Gastroesophageal sphincter (tissue), 4 donors: Measurements from ENCODE around the gene ADGRG7. TPM values are rescaled to one million over a fixed set of nuclear protein-coding genes. Genes with fewer than 3 reads are reported as not detected.
A peak's percentile ranks its signal among the peaks of the same experiment; 100 is the strongest.

Source experiments
- ATAC-seq: fragments of 150-250 bp; one replicate; pipeline ENCODE4 v1.9.1; 2016; ENCODE audit warnings: mild to moderate bottlenecking, moderate library complexity
- H3K27ac ChIP-seq, 4 donors: fragments of 200-600 bp; sonication (generic) in 3 of 4; 1 replicate in 3 of 4; 2 replicates in 1 of 4; pipeline ENCODE4 v1.5.1; 2016 to 2019
- H3K27me3 ChIP-seq: fragments of 200-600 bp; sonication (generic); one replicate; pipeline ENCODE4 v1.5.1; 2019
- H3K36me3 ChIP-seq, 2 donors: fragments of 200-600 bp; sonication (generic); one replicate each; pipeline ENCODE4 v1.5.1; 2019; ENCODE audit warnings: control low read depth in 1 of 2
- H3K4me1 ChIP-seq, 3 donors: fragments of 200-600 bp; sonication (generic); 1 replicate in 2 of 3; 2 replicates in 1 of 3; pipeline ENCODE4 v1.5.1; 2016 to 2019; ENCODE audit warnings: control low read depth in 2 of 3
- H3K4me3 ChIP-seq, 2 donors: fragments of 200-600 bp; sonication (generic); one replicate each; pipeline ENCODE4 v1.5.1; 2019; ENCODE audit warnings: mild to moderate bottlenecking in 1 of 2, moderate library complexity in 1 of 2
- H3K9me3 ChIP-seq, 3 donors: fragments of 200-600 bp; sonication (generic); one replicate each; pipeline ENCODE4 v1.5.1; 2017 to 2019; ENCODE audit warnings: control low read depth in 2 of 3
- EP300 ChIP-seq: sonication (generic); formaldehyde crosslinking; IDR thresholded peaks from one replicate; pipeline ENCODE4 v1.6.1; 2017; ENCODE audit warnings: antibody characterized with exemption, mild to moderate bottlenecking
- POLR2A ChIP-seq, 2 donors: fragments of 450-650 bp; IDR thresholded peaks; one replicate each; pipeline ENCODE4 v1.6.1; 2017; ENCODE audit warnings: antibody characterized with exemption in 2 of 2, mild to moderate bottlenecking in 2 of 2, moderate library complexity in 1 of 2
- POLR2AphosphoS5 ChIP-seq: sonication (generic); formaldehyde crosslinking; IDR thresholded peaks from one replicate; pipeline ENCODE4 v1.6.1; 2017; ENCODE audit warnings: antibody characterized with exemption
- WGBS, 2 donors: methylation state at CpG; one replicate each; pipeline ENCODE4 v1.1.5; 2018; ENCODE audit warnings: low coverage in 1 of 2; 5-methylcytosine and 5-hydroxymethylcytosine counted together
- total RNA-seq, 4 donors: library from RNA; depleted of rRNA; stranded (reverse); fragments of >200 nt; gene quantifications; one replicate each; pipeline ENCODE4 v1.1.0, GENCODE V29; 2016
- TF ChIP-seq, protein P1 (sequence below), 4 experiments: fragments of 200-600 bp in 2 of 4; fragments of 450-650 bp in 2 of 4; sonication (generic) in 1 of 4; IDR thresholded peaks; one replicate each; pipeline ENCODE4 v1.5.1; 2017 to 2019; ENCODE audit warnings: antibody characterized with exemption in 4 of 4, mild to moderate bottlenecking in 2 of 4, moderate library complexity in 2 of 4

ADGRG7 gene
- total RNA-seq, 4 donors from 2014 or later = 0.13 TPM; not detected in 3

DNA sequence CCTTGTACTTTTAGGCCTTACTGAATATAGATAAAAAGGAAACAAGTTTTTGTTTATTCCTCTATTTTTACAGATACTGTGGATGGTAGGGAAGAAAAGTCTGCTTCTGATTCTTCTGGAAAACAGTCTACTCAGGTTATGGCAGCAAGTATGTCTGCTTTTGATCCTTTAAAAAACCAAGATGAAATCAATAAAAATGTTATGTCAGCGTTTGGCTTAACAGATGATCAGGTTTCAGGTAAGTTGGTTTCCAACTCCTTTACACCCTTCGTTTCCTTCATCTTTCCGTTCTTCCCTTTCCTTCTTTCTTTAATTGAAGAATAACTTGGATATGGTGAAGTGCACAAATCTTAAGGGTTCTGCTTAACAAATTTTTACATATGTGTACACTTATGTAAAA is 123.0 kb downstream of the ADGRG7 start:
- no peak for ATAC-seq
- no peak overlapping the region for H3K27ac ChIP-seq
- peaks cover 4 to 76% of the 10 kb centered on the region in 2 donors for H3K36me3 ChIP-seq
- no peaks in the 10 kb centered on the region for H3K27me3 ChIP-seq
- no peak overlapping the region for H3K4me3 ChIP-seq
- WGBS, 2 donors = 93 to 100% methylated on average over 3 of the region's 3 CpGs
- peaks cover 0 to 30% (median 0%) of the 10 kb centered on the region in 3 donors for H3K4me1 ChIP-seq
- TF ChIP-seq POLR2A (IDR thresholded peaks at IDR 0.05) (no peak), POLR2AphosphoS5 (no peak), EP300 (no peak)
- TF ChIP-seq, protein P1, sequence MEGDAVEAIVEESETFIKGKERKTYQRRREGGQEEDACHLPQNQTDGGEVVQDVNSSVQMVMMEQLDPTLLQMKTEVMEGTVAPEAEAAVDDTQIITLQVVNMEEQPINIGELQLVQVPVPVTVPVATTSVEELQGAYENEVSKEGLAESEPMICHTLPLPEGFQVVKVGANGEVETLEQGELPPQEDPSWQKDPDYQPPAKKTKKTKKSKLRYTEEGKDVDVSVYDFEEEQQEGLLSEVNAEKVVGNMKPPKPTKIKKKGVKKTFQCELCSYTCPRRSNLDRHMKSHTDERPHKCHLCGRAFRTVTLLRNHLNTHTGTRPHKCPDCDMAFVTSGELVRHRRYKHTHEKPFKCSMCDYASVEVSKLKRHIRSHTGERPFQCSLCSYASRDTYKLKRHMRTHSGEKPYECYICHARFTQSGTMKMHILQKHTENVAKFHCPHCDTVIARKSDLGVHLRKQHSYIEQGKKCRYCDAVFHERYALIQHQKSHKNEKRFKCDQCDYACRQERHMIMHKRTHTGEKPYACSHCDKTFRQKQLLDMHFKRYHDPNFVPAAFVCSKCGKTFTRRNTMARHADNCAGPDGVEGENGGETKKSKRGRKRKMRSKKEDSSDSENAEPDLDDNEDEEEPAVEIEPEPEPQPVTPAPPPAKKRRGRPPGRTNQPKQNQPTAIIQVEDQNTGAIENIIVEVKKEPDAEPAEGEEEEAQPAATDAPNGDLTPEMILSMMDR (IDR thresholded peaks at IDR 0.05) = no peak
- no peaks in the 10 kb centered on the region for H3K9me3 ChIP-seq

DNA sequence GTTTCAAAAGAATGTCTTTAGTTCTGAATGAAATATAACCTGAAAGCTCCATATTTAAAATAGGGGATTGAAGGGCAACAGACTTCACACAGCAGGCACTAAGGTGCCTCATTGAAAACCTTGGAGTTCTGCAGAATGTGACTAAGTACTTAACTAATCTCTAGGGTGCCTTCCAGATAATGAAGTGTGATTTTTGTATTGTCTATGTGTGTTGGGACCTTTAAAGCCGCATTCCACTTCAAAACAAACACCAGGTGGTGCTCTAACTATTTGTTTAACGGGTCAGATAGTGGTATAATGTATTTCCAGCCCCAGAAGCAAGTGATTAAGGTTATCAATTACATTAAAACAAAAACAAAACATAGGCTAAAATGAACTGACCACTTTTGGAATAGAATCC is 127.9 kb downstream of the ADGRG7 start:
- H3K9me3 ChIP-seq = no peaks in the 10 kb centered on the region
- H3K4me1 ChIP-seq = peaks cover 0 to 18% (median 0%) of the 10 kb centered on the region in 3 donors
- no peaks in the 10 kb centered on the region for H3K27me3 ChIP-seq
- no peak overlapping the region for H3K4me3 ChIP-seq
- H3K36me3 ChIP-seq = peaks cover 8 to 90% of the 10 kb centered on the region in 2 donors
- ATAC-seq = no peak
- 32 to 80% methylated on average over 1 to 2 of the region's 2 CpGs for WGBS, 2 donors
- TF ChIP-seq EP300 = no peak
- TF ChIP-seq, protein P1 (IDR thresholded peaks at IDR 0.05) = peak in 2 of 4 experiments; percentile 38 to 45
- no peak overlapping the region for H3K27ac ChIP-seq

DNA sequence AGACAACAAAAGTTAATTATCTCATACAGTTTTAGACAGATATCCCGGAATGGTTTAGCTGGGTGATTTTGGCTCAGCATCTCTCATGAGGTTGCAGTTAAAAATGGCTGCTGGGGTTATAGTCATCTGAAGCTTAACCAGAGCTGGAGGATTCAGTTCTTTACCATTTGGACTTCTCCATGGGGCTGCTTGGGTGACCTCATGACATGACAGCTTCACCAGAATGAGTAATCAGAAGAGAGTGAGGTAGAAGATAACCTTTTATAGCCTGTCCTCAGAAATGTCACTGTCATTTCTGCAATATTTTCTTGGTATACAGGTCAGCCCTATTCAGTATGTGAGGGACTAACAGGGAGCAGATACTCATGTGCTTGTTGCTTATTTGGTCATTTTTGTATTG is 130.8 kb downstream of the ADGRG7 start:
- H3K27ac ChIP-seq = no peak overlapping the region
- H3K9me3 ChIP-seq = no peaks in the 10 kb centered on the region
- no peak for ATAC-seq
- WGBS, 2 donors = 63 to 88% methylated on average over 1 of the region's 1 CpG
- peaks cover 8 to 78% of the 10 kb centered on the region in 2 donors for H3K36me3 ChIP-seq
- H3K27me3 ChIP-seq = no peaks in the 10 kb centered on the region
- H3K4me3 ChIP-seq = no peak overlapping the region
- no peak for TF ChIP-seq EP300
- TF ChIP-seq, protein P1 (IDR thresholded peaks at IDR 0.05) = no peak
- TF ChIP-seq POLR2AphosphoS5 = no peak
- TF ChIP-seq POLR2A (IDR thresholded peaks at IDR 0.05) = no peak
- H3K4me1 ChIP-seq = peaks cover 0 to 5% (median 0%) of the 10 kb centered on the region in 3 donors

DNA sequence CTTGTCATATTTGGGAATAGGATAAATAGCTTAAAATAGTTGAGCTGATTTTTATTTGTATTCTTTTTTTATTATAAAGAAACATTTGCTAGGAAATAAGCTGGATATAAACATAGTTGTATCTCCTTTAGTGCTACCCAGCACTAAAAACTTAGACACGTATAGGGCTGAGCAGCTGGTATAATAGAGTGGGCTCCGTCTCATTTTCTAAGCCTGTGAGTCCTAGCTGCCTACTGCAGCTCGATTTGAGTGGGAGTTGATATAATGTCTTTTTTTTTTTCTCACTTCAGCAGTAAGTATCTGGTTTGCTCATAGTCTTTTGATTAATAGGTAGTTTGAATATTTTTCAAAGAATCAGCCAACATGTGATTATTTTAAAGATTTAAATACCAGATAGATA is 134.1 kb downstream of the ADGRG7 start:
- 76 to 82% methylated on average over 3 of the region's 3 CpGs for WGBS, 2 donors
- TF ChIP-seq, protein P1 (IDR thresholded peaks at IDR 0.05) = no peak
- TF ChIP-seq POLR2A (IDR thresholded peaks at IDR 0.05) = no peak
- no peak for TF ChIP-seq EP300
- no peak for TF ChIP-seq POLR2AphosphoS5
- Histone ChIP-seq H3K27ac (no peak overlapping the region), H3K4me3 (no peak overlapping the region), H3K27me3 (no peaks in the 10 kb centered on the region), H3K9me3 (no peaks in the 10 kb centered on the region), H3K4me1 (peaks cover 0 to 8% (median 0%) of the 10 kb centered on the region in 3 donors), H3K36me3 (peaks cover 4 to 75% of the 10 kb centered on the region in 2 donors)
- ATAC-seq = no peak

DNA sequence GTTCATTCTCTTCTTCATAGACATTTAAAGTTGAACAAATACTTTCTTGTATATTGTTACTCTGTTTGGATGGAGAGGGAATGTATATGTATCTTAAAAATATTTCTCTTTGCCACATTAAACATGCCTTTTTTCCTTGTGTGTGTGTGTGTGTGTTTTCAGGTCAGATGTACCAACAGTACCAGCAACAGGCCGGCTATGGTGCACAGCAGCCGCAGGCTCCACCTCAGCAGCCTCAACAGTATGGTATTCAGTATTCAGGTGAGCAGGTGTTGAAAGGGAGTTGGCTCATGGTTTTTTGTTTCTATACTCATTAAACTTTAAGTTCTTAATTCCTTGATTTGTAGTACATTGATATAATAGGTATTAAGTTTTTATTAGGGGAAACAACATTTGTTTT is 135.3 kb downstream of the ADGRG7 start:
- 89 to 92% methylated on average over 2 of the region's 2 CpGs for WGBS, 2 donors
- no peaks in the 10 kb centered on the region for H3K9me3 ChIP-seq
- TF ChIP-seq, protein P1 (IDR thresholded peaks at IDR 0.05) = no peak
- no peak for TF ChIP-seq POLR2AphosphoS5
- no peak for TF ChIP-seq EP300
- TF ChIP-seq POLR2A (IDR thresholded peaks at IDR 0.05) = no peak
- H3K36me3 ChIP-seq = peaks cover 4 to 76% of the 10 kb centered on the region in 2 donors
- no peak overlapping the region for H3K27ac ChIP-seq
- no peak for ATAC-seq
- H3K4me3 ChIP-seq = no peak overlapping the region
- H3K27me3 ChIP-seq = no peaks in the 10 kb centered on the region
- H3K4me1 ChIP-seq = peaks cover 0 to 8% (median 0%) of the 10 kb centered on the region in 3 donors
